Activated T-cell treated with anti-CD3 and anti-CD28 coated beads for 48 hours (primary cell): ENCODE measurements around the gene CFAP43.

Source experiments
- DNase-seq: peaks from one replicate; pipeline ENCODE4 v3.0.0-alpha.2; 2020; ENCODE audit warnings: low read depth

Gene CFAP43, protein sequence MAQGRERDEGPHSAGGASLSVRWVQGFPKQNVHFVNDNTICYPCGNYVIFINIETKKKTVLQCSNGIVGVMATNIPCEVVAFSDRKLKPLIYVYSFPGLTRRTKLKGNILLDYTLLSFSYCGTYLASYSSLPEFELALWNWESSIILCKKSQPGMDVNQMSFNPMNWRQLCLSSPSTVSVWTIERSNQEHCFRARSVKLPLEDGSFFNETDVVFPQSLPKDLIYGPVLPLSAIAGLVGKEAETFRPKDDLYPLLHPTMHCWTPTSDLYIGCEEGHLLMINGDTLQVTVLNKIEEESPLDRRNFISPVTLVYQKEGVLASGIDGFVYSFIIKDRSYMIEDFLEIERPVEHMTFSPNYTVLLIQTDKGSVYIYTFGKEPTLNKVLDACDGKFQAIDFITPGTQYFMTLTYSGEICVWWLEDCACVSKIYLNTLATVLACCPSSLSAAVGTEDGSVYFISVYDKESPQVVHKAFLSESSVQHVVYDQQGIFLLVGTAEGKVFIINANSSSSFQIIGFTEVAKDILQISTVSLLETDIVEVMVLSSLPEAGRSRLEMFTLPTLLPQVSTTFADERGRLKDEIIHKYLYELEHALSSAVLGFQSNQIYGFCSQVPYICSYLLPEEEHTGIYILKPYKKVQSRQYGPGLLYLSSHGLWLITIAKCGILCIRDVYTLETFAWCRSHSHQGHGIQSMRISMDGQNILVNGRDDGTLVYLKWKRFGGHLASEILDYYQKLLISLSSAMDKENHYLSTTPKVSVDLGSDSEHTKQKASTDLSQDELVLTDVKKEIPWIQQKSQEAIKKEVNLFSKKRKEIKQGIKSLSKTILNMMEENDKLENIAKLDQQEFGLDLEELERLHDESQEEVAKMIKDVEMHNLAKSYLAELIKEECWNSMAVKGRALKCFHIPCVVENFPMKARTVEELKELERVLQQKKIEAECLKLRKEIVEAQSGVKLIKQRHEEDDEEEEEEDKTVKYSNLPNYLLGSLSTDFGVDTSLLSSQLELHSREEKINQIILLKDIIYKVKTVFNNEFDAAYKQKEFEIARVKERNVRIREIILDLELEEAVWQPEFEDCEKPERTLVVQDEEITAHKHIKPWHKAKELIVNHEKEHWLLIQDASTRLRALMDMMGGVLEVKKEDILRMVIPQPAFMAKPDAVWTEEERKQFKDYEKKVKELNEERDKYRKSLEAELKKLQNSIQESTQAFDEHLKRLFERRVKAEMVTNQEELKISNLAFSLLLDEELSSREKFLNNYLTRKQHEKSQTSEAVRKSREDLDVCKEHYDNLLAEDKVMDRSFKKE (N-terminal part only)

DNA sequence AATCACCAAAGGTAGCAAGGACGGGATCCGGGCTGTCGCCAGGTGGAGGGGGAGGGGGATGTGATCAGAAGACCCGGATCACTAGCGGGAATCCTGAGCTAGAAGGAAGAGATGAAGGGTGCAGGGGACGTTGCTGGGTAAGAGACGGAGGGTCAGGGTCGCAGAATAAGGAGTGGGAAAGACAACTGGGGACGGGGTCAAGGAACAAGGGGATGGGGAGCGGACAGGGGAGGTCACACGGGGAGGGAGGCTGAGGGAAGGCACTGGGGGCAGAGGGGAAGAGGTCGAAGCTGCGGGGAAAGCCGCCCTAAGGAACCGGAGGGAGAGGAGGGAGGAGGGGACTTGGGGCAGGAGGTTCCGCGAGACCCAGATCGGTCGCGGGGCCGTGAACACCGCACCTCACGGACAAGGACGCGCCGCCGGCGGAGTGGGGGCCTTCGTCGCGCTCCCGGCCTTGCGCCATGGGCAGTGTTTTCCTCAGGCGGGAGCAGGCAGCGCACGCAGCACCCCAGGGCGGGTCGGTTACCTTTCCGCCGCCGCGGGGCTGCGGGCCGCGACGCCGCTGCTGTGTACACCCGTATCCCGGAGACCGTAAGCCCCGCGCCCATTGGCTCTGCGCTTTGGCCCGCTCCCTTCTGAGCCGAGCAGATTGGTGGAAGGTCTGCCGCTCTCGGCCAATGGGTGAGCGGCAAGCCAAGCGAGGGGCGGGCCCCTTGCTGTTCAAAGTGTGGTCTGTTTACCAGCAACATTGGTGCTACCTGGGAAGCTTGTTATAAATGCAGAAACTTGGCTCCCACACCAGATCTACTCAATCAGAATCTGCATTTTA lies at the start of gene CFAP43:
CFAP43 (minus strand) TSS at position 581 of the 829 bp plus-strand sequence; CDS start at position 463, 118 bp downstream.
- DNase-seq, result peak; percentile 97

DNA sequence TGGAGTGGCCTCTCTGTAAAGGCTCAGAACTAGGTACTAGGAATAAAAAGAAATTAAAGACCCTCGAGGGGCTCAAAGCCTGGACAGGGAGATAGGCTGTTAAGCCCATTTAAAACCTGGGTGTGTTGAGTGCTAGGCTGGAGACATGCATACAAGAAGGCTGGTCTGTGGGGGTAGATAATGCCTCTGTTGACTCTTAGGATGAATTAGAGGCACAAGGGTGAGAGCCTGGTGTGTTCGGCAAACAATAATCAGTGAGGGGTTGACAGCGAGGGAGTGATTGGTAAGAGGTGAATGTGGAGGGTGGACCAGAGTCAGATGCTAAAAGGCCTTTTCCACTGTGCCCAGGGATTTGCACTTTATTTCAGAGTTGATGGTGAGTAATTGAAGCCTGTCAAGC lies 49.5 kb upstream of the CFAP43 start:
- no peak for DNase-seq

DNA sequence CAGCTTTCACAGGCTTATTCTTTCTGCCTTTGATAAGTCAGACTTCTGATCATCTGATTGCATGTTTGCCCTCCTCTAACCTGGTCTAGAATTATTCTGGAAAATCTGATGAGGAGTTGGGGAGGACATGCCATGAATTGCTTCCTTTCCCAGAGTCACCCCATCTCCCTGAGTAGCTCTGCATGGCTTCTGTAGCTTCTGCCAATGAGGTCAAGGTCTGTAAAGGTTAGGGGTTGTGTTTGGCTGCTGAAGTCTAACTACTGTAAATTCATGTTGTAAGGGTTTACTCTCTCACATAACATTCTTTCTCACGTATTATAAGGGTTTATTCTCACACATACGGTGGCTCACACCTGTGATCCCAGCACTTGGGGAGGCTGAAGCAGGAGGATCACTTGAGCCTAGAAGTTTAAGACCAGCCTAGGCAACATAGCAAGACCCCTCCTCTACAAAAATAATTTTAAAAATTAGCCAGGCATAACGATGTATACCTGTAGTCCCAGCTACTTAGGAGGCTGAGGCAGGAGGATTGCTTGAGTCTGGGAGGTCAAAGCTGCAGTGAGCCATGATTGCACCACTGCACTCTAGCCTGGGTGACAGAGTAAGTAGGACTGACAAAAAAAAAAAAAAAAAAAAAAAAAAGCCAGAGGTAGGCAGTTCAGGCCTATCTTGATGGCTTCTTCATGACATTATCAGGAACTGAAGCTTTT lies 47.5 kb upstream of the CFAP43 start:
- DNase-seq, result no peak

DNA sequence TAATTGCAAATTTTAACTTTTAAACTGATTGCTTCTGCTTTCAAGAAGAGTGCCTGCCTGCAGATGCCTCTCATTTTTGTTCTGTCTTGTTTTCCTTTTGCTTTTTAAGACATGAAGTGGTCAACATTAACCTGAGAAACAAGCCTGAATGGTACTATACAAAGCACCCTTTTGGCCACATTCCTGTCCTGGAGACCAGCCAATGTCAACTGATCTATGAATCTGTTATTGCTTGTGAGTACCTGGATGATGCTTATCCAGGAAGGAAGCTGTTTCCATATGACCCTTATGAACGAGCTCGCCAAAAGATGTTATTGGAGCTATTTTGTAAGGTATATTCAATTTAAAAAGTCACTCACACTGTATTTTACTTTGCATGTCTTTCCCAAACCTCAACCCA lies 45.6 kb upstream of the CFAP43 start:
- DNase-seq, result no peak

DNA sequence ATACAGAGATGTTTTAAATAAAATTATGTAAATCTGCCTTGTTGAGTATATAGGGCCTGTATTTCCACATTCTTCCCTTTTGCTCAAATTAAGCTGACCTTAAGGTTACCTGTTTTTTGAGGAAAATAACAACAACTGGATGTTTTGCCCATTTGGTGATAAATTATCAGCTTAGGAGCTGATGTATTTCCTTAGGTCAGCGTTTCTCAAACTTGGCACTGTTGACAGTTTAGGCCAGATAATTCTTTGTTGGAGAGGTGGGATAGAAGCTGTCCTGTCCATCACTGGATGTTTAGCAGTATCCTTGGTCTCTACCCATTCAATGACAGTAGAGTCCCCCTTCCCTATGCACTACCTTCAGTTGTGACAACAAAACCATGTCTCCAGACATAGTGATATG lies 44.0 kb upstream of the CFAP43 start:
- DNase-seq, result no peak

DNA sequence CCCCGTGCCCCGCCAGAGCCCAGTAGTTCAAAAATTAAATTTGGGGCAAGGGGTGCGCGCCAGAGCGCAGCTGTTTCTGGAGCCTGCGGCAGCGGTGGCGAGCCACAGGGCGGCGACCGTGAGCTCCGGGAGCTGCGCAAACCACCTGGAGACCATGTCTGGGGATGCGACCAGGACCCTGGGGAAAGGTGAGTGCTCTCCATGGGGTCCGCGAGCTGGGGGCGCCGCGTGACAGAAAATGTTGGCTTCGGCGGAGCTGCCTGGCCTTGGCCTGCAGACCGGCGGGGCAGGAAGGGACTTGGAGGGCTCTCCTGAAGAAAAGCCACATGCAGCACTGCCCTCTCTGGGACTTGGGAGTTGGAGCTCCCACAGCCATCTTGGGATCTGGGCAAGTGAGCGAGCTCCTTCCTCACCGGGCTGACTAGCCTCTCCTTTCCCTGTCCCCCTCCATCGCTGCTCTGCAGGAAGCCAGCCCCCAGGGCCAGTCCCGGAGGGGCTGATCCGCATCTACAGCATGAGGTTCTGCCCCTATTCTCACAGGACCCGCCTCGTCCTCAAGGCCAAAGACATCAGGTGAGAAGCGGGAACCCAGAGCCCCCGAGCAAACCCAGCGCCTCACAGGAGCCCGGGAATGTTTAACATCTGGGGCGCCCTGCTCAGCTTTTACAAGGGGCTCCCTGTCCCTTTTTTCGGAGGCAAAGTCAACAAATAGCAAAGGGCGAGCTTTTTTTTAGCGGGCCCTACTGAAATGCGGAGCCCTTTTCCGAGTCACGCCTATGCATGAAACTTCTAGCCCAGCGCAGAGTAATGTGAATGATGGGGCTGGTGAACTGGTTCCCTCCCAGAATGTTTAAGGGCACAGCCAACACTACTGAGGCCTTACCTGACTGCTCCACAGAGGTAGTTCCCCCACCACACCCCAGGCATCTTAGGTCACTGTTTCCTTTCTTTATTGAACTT lies 42.9 kb upstream of the CFAP43 start:
- peak; percentile 48 for DNase-seq

DNA sequence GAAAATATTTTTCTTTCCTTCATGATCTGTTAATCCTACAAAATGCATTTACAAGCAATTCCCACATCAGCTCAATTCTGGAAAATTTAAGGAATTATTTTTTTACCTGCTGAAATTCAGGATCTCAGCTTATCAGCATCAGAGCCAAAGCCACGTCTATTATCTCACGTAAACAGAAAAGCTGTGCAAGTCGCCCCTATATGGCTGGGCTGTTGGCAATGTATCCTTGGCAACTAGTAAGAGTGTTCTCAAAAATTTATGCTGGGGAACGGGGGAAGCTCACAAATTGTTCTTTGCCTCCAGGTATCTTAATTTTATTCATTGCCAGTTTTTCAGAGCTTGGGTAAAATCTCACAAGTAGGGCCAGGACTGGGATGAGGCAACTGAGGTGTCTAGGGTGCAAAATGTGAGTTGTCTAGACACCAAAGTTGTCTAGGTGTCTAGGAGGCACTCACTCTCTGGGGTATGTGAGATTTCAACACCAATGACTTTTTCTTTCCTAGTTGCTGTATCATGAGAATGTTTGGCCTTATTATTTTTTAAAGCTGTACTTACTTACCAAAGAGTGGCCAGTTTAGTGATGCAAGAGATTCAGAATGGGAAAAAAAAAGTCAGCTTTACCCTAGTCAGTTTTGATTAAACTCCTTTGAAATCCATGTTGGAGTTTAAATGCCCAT lies 41.9 kb upstream of the CFAP43 start:
- DNase-seq, result no peak

DNA sequence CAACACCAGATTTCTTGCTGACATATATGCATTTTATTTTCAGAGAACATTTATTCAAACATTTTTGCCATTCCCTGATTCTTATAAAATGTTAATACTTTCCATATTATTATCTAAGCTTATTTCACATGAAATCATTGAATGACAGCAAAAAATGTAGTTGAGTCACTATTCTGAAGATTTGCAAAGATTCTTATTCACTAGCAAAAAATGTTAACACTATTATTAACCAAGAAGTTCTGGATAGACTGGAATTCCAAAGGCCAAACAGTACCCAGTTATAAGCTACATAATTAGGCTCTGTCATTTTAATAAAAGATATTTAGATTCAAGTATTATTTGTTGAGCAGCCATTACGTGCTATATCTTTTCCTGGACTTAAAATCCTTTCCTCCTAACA lies 41.1 kb upstream of the CFAP43 start:
- DNase-seq, result no peak

DNA sequence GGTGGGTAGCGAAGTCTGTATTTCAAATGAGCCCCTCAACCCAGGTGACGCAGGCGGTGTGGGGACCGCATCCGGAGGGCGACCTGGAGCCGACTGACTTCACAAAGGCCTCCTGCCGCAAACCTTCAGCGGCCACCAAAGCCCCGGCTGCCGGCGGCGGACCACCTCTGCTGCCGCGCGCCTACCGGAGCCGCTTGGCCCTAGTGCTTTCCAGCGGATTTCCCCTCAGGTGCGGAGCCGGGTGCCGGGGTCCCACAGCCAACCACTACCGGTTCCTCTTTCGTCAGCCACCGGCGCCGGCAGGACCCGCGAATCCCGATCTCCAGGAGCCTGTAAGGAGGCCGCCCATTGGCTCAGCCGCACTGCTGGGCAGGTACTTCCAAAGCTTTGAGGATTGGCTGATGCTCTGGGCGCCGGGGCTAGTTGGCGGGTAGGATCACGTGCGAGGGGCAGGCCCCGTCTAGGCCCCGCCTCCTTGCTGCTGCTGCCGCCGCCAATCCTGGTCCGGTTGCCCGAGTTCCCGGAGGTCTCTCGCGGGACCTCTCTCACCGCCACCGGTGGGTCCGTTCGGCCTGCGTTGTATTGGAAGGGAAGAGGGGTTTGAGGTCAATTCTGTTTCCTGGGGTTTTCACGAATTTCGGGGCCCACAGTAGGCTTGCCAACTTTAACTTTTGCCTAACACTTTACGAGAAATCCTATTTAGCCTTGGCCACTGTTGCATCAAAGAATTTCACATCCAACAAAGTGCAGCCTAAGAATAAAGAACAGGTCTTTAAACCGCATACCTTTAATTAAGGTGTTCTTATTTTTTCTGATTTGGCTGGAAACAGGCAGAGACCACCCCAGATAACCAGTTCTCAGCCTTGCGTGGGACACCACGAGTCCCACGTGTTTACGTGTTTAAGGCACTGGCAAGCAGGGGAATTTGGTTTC lies 36.8 kb upstream of the CFAP43 start, which contains the start of gene GSTO2:
GSTO2 (plus strand) TSS at position 472 of the 933 bp plus-strand sequence. CDS start 5,732 bp downstream, outside the sequence.
- peak; percentile 97 for DNase-seq

DNA sequence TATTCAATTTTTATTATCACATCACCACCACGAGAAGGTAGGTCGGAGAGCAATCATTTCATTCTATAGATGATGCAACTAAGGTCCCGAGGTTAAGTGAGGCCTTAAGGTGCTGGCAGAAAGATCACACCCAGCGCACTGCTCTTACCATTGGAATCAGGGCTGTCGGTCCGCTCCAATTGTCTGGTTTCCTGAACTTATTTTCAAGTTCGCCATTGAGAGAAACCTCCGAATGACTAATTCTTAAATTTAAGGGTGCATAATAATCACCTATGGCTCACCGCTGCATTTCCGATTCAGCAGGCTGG lies 36.2 kb upstream of the CFAP43 start:
- DNase-seq, result no peak

DNA sequence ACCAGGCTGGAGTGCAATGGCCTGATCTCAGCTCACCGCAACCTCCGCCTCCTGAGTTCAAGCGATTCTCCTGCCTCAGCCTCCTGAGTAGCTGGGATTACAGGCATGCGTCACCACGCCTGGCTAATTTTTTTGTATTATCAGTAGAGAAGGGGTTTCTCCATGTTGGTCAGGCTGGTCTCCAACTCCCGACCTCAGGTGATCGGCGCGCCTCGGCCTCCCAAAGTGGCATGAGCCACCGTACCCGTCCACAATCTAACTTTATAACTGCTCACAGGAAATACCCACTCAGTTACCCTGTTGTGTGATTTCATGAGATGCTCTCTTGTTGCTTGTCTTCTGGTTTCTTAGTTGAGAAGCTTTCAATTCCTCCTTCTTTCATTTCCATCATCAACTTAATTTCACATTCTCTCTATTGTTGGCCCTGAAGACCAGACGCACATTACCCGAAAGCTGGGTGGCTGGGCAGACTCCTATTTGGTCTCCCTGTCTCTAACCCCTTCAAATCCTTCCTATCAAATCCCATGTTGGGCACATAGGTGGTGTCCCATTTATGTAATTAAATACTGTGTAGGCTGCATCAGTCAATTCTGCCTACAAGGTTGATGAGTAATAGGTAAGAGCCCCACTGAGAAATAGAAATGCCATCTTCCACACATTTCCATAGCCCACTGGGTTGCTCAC lies 35.7 kb upstream of the CFAP43 start:
- peak; percentile 28 for DNase-seq

DNA sequence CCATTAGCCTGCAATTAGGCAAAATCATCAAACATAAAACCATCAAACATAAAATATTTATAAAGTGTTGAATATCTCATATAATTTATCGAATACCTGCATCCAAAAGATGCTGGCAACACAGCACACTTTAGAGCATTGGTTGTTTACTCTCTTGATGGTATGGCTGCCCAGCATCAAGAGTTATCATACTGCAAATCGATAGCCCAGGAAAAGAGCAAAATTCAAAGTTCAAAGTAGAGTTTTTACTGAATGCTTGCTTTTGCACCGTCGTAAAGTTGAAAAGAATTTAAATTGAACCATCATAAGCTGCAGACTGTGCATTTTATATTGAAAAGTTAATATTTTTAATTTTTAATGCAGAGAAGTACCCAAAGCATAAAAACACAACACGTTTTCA lies 32.6 kb upstream of the CFAP43 start:
- no peak for DNase-seq

DNA sequence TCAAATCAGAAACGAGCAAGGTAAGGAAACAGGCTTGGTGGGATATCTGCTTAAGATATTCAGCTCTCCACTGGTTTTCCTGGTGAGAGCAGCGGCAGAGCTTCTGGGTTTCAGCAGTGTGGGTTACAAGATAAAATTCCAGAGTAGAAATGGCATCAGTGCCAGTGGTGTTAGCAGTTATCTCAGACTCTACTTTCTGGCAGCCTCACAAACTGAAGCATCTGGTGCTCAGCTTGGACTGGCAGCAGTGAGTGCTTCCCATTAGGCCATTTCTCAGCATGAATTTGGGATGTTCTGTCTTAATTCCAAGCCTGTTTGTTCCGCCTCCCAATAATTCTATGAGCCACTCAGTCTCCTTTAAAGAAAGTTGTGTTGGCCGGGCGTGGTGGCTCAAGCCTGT lies 29.9 kb upstream of the CFAP43 start:
- no peak for DNase-seq

DNA sequence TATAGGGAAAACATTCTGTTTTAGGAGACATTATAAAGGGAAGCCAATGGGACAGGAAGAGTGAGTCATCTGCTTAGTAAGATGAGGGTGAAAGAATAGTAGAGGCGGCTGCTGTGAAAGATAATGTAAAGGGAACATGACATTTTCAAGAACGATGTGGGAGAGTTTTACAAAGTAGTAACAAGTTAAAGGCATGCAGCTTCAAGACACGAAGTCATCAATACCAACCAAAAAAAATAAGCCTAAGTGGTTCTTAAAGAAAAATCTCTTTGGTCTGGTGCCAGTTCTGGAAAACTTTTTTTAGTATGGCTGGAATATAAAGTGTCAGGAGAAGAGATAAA lies 28.6 kb upstream of the CFAP43 start:
- DNase-seq, result no peak

DNA sequence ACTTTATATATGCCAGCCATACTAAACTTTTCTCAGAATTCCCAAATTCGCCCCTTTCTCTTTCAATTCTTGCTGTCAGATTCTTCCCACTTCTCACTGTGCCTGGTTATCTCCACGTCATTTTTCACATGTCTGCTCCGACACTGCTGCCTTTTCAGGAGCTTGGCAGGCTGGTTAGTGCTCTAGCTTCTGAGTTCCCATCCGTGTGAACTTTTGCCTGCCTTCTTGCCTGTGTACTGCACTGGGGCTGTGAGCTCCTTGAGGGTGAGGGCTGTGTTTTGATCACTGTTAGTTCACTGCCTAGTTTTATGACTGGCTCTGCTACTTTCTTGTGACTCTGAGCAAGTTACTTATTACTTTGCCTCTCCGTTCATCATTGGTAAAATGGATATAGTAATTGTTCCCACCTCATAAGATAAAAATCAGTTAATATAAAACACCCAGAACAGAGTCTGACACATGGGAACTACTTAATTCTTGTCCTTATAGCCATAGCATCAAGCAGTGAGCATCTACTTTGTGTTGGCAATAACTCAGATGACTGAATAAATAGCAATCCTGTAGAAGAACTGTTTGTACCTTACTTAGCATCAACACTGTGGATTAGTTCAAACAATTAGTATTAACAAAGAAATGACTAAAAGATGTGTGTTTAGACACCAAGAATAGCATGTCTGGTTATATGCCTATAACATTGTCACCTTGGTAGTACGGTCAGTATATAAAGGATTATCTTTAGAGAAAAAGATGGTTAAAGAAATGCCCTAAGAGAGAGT lies 28.0 kb upstream of the CFAP43 start:
- no peak for DNase-seq

DNA sequence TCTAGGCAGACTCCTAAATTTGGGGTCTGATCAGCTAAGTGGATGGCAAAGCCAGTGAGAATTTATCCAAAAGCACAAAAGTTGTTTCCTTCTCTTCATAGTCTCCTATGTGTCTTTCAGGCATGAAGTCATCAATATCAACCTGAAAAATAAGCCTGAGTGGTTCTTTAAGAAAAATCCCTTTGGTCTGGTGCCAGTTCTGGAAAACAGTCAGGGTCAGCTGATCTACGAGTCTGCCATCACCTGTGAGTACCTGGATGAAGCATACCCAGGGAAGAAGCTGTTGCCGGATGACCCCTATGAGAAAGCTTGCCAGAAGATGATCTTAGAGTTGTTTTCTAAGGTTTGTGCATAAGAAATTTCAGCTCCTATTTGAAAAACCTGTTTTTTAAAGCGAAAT lies 27.3 kb upstream of the CFAP43 start:
- no peak for DNase-seq

DNA sequence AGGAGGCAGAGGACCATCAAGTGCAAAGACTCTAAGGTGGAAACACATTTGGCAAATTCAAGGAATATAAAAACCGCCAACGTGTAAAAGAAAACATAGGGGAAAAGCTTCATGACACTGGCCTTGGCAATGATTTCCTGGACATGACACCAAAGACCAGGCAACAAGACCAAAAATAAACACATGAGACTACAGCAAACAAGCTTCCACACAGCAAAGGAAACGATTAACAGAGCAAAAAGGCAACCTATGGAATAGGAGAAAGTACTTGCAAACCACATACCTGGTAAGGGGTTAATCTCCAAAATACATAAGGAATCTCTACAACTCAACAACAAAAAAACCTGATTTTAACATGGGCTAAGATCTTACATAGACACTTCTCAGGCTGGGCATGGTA lies 26.0 kb upstream of the CFAP43 start:
- DNase-seq, result no peak
